Uterus (tissue), 2 donors: ENCODE measurements around the gene CISD2.
"Not testable (repeated sequence)": the region's sequence is repeated elsewhere in the genome, so short reads cannot be mapped to it uniquely, and the experiment has no call there.

Experiments used
- CTCF ChIP-seq, 4 experiments: fragments of 200-600 bp in 2 of 4; fragments of 450-650 bp in 2 of 4; sonication (generic) in 2 of 4; IDR thresholded peaks; one replicate each; pipeline ENCODE4 v1.5.1; 2016 to 2019; ENCODE audit warnings: antibody characterized with exemption in 4 of 4, mild to moderate bottlenecking in 2 of 4, moderate library complexity in 1 of 4
- POLR2A ChIP-seq, 2 donors: fragments of 450-650 bp; IDR thresholded peaks; one replicate each; pipeline ENCODE4 v1.6.1; 2016; ENCODE audit warnings: antibody characterized with exemption in 2 of 2, mild to moderate bottlenecking in 1 of 2, moderate library complexity in 1 of 2

- not testable (repeated sequence) for TF ChIP-seq CTCF, POLR2A (IDR thresholded peaks at IDR 0.05)
Measured at GRCh38 chr4:102865327-102865726, 3.5 kb upstream of the CISD2 start.
